ENCODE data around the gene CD2BP2. TPM values are rescaled to one million over a fixed set of nuclear protein-coding genes. Genes with fewer than 3 reads are reported as not detected.
A peak's percentile ranks its signal among the peaks of the same experiment; 100 is the strongest.
"Not testable (repeated sequence)": the region's sequence is repeated elsewhere in the genome, so short reads cannot be mapped to it uniquely, and the experiment has no call there.

Gene CD2BP2
- total RNA-seq, 1 donor from 2014 or later, result 29.8 TPM

DNA sequence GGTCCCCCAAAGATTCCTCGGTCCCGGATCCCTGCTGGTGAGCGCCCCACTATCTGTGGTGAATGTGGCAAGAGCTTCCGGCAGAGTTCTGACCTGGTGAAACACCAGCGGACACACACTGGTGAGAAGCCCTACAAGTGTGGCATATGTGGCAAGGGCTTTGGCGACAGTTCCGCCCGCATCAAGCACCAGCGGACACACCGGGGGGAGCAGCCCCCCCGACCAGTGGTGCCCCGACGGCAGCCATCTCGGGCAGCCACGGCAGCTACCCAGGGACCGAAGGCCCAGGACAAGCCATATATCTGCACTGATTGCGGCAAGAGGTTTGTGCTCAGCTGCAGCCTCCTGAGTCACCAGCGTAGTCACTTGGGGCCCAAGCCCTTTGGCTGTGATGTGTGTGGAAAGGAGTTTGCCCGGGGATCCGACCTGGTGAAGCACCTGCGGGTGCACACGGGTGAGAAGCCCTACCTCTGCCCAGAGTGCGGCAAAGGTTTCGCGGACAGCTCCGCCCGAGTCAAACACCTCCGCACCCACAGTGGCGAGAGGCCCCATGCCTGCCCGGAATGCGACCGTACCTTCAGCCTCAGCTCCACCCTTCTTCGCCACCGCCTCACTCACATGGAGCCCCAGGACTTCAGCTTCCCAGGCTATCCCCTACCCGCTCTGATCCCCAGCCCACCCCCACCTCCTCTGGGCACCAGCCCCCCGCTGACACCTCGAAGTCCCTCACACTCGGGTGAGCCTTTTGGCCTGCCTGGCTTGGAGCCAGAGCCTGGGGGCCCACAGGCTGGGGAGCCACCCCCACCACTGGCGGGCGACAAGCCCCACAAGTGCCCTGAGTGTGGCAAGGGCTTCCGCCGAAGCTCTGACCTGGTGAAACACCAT lies 42.9 kb upstream of the CD2BP2 start:
- no peak overlapping the region for H3K4me3 ChIP-seq
- no peak overlapping the region for H3K27ac ChIP-seq (replicated peaks)
- intact Hi-C loops (cut with micrococcal nuclease), result no loop called here
- H3K36me3 ChIP-seq, result peaks cover 15% of the 10 kb centered on the region
- H3K9me3 ChIP-seq (replicated peaks), result no peaks in the 10 kb centered on the region
- H3K4me1 ChIP-seq, result peaks cover 47% of the 10 kb centered on the region
- no peak for DNase-seq
- H3K27me3 ChIP-seq (ENCODE audit: low read depth), result no peaks in the 10 kb centered on the region
- TF ChIP-seq, protein P1, sequence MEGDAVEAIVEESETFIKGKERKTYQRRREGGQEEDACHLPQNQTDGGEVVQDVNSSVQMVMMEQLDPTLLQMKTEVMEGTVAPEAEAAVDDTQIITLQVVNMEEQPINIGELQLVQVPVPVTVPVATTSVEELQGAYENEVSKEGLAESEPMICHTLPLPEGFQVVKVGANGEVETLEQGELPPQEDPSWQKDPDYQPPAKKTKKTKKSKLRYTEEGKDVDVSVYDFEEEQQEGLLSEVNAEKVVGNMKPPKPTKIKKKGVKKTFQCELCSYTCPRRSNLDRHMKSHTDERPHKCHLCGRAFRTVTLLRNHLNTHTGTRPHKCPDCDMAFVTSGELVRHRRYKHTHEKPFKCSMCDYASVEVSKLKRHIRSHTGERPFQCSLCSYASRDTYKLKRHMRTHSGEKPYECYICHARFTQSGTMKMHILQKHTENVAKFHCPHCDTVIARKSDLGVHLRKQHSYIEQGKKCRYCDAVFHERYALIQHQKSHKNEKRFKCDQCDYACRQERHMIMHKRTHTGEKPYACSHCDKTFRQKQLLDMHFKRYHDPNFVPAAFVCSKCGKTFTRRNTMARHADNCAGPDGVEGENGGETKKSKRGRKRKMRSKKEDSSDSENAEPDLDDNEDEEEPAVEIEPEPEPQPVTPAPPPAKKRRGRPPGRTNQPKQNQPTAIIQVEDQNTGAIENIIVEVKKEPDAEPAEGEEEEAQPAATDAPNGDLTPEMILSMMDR (IDR thresholded peaks at IDR 0.05; ENCODE audit: borderline replicate concordance), result no peak

DNA sequence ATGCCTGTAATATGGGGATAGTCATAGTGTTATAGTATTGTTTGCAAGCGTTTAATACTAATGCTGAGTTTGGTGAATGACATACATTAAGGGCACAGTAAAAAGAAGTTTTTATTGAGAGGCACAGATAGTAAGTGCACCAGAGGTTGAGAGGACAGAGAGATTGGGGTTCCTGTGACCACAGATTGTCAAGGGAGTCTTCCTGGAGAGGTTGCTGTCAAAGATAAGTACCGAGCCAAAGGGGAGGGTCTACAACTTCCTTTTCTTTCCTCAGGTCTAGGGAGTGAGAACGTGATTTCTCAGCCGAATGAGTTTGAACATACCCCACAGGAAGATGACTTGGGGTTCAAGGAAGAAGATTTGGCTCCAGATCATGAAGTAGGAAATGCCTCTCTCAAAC lies 41.9 kb upstream of the CD2BP2 start:
- no peak overlapping the region for H3K27ac ChIP-seq (replicated peaks)
- H3K9me3 ChIP-seq (replicated peaks), result no peaks in the 10 kb centered on the region
- no peak for DNase-seq
- H3K4me1 ChIP-seq, result peaks cover 47% of the 10 kb centered on the region
- TF ChIP-seq, protein P1 (IDR thresholded peaks at IDR 0.05; ENCODE audit: borderline replicate concordance), result no peak
- H3K27me3 ChIP-seq (ENCODE audit: low read depth), result no peaks in the 10 kb centered on the region
- peaks cover 15% of the 10 kb centered on the region for H3K36me3 ChIP-seq
- no peak overlapping the region for H3K4me3 ChIP-seq
- intact Hi-C loops (cut with micrococcal nuclease), result no loop called here

DNA sequence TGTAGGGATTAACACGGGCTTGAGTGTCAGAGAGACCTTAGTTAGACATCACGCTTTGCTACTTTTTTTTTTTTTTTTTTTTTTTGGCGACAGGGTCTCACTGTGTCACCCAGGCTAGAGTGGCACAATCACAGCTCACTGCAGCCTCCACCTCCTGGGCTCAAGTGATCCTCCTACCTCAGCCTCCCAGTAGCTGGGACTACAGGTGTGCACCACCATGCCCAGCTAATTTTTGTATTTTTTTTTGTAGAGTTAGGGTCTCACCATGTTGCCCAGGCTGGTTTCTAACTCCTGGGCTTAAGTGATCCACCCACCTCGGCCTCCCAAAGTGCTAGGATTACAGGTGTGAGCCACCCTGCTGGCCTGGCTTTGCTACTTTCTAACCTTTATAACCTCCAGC lies 41.5 kb upstream of the CD2BP2 start:
- intact Hi-C loops (cut with micrococcal nuclease); DNase-seq; H3K9me3 ChIP-seq (replicated peaks); H3K27me3 ChIP-seq (ENCODE audit: low read depth): not testable (repeated sequence)
- Histone ChIP-seq H3K36me3 (peaks cover 15% of the 10 kb centered on the region), H3K27ac (replicated peaks) (peak overlapping the region; percentile 92), H3K4me3 (peak overlapping the region; percentile 94), H3K4me1 (peaks cover 47% of the 10 kb centered on the region)

DNA sequence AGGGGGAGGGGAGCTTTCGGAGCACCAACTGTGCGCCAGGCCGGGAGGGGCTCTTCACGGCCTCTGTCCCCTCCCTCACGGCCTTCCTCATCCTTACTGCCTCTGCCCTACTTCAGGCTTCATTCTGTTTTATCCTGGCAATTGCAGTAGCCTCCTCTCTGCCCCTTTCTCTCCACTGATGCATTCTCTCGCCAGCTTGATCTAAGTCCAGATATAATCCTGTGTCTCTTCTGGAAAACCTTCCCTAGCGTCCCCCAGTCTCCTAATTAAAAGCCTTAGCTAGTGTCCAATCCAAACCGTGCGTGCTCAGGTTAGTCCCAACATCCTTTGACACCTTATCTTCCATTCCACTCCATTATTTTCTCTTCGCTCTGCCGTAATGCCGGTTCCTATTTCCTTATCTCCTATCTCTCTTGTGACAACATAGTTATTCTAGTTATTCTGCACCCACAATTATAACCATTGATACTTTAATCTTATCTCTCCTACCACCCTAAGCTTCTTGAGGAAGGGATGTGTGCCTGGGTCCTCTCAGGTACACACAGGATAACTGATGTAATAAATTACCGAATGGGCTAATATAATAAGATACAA lies 41.0 kb upstream of the CD2BP2 start:
- TF ChIP-seq, protein P1 (IDR thresholded peaks at IDR 0.05; ENCODE audit: borderline replicate concordance), result no peak
- no peak for DNase-seq
- Histone ChIP-seq H3K27me3 (ENCODE audit: low read depth) (no peaks in the 10 kb centered on the region), H3K4me1 (peaks cover 45% of the 10 kb centered on the region), H3K36me3 (peaks cover 15% of the 10 kb centered on the region), H3K27ac (replicated peaks) (peak overlapping the region; percentile 92), H3K4me3 (peak overlapping the region; percentile 94), H3K9me3 (replicated peaks) (no peaks in the 10 kb centered on the region)
- intact Hi-C loops (cut with micrococcal nuclease), result no loop called here

DNA sequence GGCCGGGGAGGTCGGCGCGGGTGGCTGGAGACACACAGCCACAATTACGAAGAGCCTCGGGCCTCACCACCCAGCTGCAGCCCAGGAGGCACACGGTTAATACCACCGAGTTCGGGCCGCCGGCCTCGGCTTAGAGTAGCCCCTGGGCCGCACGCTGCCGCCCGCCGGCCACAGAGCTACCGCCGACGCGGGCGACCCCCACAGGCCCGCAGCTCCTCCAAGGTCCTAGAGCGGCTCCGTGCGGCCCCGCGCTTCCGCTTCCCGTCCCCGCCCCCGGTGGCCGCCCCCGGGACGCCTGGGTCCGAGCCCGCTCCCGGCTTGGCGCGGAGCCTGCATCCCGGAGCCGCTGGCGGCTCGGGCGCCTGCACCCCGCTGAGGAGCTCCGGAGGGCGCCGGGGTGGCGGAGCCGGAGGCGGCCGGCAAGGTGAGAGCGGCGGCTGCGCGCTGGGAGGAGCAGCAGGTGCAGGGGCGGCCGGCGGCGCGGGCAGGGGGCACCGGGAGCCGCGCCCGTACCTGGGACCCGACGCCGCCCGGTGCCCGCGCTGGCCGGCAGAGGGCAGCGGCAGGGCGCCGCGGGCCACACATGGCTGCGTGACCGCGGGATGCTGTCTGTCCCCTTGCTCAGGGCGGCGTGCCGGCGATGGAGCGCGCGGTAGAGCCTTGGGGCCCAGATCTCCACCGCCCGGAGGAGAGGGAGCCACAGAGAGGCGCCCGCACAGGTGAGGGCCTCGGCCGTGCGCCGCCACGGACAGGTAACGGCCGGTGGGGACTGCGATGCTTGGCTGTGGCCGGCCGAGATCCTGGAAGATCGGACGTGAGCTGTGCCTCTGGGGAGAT lies 40.3 kb upstream of the CD2BP2 start, which contains the start of gene ZNF48:
TSS of gene ZNF48 (plus strand) at position 266 of the 837 bp plus-strand sequence. CDS start at position 641, 375 bp downstream.
- peaks cover 15% of the 10 kb centered on the region for H3K36me3 ChIP-seq
- H3K27ac ChIP-seq (replicated peaks), result peak within 1 kb of the TSS; percentile 92
- TF ChIP-seq, protein P1 (IDR thresholded peaks at IDR 0.05; ENCODE audit: borderline replicate concordance), result peak; percentile 49
- no peaks in the 10 kb centered on the region for H3K9me3 ChIP-seq (replicated peaks)
- peak within 1 kb of the TSS; percentile 94 for H3K4me3 ChIP-seq
- intact Hi-C loops (cut with micrococcal nuclease), result no loop called here
- peak; percentile 88 for DNase-seq
- no peaks in the 10 kb centered on the region for H3K27me3 ChIP-seq (ENCODE audit: low read depth)
- peaks cover 37% of the 10 kb centered on the region for H3K4me1 ChIP-seq

All from left ventricle myocardium inferior (tissue), 1 donor.